ENCODE measurements around the gene NCF4.

The NCF4 gene

GRCh38 chr22:36860821-36861659, at the start of gene NCF4:
NCF4 (plus strand) TSS chr22:36861006; CDS start chr22:36861172, 166 bp downstream.
- no peak for DNase-seq

GRCh38 chr22:36811094-36811800, 49.6 kb upstream of the NCF4 start:
- DNase-seq: no peak

- DNase-seq: no peak
Observed at GRCh38 chr22:36814801-36815200, 46.0 kb upstream of the NCF4 start.

DNA sequence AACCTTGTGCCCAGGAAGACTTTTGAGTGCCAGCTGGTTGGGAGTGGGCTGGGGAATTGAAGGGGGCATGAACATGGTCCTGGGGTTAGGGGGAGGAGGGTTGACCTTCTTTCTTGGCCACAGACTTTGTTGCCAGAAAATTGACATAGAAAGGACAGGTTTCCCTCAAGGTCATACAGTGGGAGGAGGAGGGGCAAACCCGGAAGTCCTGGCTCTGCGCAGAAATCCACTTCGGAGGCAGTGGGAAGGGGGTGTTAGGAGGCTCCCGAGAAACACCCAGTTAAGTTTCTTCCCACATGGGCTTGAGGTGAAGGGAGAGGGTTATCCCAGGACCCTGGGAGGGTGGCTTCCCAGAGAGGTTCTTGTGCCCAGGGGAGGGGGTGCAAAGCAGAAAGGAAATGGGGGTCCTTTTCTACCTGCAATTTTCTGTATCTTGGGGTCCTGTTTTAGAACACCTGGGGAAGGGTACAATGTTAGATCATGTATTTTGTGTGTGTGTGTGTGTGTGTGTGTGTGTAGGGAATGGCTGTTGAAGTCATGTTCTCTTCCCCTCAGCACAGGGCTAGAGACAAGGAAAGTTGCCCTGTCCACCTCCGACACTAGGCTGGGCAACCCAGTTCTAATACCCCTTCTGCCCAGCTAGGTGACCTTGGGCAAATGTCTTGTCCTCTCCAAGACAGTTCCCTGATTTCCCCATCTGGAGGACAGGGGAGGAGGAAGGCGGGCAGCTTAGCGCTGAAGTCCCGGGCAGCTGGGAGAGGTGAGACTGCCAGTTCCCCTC, 45.1 kb upstream of the NCF4 start:
- DNase-seq: no peak

GRCh38 chr22:36816339-36816635, 44.5 kb upstream of the NCF4 start:
- DNase-seq: no peak

DNA sequence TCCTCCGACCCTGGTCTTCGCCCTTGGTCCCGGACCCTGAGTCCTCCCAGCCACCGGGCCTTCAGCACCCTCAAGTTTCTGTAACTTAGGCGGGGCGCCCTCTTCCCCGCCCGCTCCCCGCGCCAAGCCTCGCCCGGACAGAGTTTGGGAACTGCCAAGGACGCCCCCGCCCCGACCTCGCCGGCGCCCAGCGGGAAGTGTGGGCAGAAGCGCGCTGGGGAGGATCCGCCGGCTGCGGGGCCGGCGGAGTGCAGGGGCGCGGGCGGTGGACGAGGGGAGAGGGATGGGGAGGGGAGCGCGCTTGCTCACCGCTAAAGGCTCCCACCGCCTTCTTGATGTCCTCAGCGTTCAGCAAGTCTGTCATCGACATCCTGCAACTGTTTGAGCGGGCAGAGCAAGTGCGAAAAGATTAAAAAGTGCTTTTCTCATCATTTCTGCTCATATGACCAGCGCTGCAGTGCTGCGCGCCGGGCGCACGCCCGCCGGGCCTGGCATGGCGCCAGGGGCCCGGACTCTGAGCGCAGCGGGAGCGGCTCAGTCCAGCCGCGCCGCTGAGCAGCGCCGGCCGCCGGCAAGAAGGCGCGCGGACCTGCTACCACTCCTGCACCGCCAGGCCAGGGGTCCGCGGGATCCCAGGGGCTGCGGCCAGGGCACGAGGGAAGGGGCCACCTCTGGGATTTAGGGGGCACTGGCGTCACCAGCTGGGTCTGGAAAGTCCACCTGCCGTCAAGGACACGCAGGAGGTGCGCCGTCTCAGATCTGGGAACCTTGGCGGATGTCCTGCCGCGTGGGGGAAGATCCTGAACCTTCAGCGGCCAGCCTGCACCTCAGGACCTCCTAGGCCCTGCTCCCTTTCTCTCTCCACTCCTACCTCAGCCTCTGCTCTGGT, 43.9 kb upstream of the NCF4 start, which contains the start of gene PVALB:
Gene PVALB (minus strand): TSS at position 400 of the 889 bp plus-strand sequence. CDS start 30 bp downstream, at position 370.
- DNase-seq: no peak

DNA sequence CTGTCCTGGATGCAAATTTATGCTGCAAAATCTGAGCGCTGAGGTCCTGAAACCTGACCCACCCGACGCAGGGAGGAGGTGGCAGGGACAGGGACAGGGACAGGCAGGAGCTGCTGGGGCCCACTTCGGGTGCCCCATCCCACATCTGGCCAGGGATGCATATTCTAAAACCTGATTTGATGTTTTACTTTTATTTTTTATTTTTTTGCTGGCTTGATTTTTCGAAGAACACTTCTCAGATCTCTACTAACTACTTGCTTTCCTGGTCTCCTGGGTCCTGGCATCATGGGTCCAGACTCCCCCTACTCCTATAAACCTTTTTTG, 43.3 kb upstream of the NCF4 start:
- DNase-seq: no peak

- DNase-seq: no peak
Observed at GRCh38 chr22:36818010-36818642, 42.7 kb upstream of the NCF4 start.

GRCh38 chr22:36819112-36819511, 41.7 kb upstream of the NCF4 start:
- DNase-seq: no peak

DNA sequence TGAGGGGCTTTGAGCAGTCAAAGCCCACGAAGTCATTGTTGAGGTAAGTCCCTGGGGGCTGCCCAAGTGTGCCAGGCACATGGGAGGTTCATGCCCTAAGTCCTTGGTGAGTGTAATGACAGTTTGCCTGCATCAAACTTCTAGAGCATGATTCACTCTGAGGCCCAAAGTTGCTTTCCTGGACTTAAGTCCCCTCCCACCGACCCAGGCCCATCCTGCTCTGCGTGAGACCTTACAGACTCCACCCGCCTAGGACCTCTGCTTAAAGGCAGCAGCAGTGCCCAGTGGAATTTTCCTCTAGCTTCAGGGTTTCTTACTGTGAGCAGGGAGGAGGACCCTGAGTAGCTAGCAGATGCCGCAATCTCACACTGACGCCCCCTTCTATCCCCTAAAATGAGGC, 38.2 kb upstream of the NCF4 start:
- no peak for DNase-seq

GRCh38 chr22:36823186-36823839, 37.5 kb upstream of the NCF4 start:
- no peak for DNase-seq

DNA sequence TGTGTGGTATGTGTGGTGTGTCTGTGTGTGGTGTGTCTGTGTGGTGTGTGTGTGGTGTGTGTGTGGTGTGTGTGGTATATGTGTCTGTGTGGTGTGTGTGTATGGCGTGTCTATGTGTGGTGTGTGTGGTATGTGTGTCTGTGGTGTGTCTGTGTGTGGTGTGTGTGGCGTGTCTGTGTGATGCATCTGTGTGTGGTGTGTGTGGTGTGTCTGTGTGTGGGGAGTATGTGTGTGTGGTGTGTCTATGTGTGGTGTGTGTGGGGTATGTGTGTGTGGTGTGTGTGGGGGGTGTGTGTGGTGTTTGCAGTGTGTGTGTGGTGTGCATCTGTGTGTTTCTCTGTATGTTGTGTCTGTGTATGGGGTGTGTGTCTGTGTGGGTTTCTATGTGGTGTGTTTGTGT, 36.2 kb upstream of the NCF4 start:
- DNase-seq: no peak

DNA sequence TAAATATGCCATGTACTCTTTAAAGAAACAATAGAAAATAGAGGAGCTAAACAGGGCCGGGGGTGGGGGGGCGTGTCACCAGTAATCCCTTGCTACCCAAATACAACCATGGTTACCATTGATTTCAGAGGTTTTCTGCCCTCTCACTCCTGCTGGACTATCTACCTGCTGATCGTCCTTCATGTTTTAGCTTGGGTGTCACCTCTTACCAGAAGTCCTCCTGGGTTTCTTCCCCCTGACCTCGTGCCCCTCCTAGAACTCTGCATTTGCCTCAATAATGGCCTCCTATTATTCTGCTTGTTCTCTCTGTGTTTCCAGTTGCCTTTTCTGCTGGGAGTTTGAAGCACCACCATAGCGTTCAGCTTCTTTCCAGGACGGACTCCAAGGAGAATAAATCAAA, 34.5 kb upstream of the NCF4 start:
- DNase-seq: no peak

DNA sequence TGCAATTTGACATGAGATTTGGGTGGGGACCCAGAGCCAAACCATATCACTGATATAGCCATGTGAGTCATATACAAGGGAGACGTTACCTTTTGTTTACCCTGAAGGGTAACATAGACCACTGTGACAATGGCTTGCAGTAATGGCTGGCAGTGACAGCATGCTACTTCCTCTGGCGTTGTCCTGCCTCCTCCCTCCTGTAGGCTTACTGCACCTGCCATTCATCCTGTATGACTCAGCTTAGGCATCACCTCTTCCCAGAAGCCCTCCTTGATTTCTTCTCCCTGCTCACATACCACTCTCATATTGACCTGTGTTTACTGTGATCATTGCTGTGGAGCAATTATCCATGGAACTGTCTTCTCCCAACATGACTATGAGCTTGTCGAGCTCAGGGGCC, 32.0 kb upstream of the NCF4 start:
- no peak for DNase-seq

- DNase-seq: no peak
Observed at GRCh38 chr22:36829370-36830002, 31.3 kb upstream of the NCF4 start.

GRCh38 chr22:36830601-36831000, 30.2 kb upstream of the NCF4 start:
- no peak for DNase-seq

GRCh38 chr22:36831206-36831605, 29.6 kb upstream of the NCF4 start:
- DNase-seq: no peak

DNA sequence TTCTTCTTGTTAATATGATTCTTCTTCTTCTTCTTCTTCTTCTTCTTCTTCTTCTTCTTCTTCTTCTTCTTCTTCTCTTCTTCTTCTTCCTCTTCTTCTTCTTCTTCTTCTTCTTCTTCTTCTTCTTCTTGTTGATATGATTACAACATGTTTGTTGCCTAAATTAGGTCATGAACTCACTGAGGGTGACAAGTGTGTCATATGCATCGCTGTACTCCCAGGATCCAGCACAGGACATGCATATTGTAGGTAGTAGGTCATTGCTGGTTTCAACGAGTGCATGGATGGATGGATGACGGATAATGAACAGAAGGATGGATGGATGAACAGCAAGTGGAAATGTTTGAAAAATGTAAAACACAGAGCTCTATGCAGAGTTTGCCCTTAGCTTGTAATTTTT, 29.1 kb upstream of the NCF4 start:
- DNase-seq: no peak

DNA sequence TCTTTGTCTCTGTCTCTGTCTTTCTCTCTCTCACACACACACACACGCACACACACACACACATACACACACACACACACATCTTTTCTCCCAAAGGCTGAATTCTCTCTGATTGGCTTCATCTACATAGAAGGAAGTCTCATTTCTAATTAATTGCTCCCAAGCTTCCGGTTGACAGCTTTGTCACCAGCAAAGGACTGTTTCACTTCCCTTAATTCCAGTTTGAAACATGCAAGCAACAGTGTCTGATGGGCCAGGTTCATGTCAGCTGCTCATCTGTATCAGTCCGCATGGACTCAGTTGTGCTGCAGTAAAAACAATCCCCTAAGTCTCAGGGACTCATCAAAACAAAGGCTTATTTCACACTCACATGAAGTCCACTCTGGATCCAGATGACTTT, 27.7 kb upstream of the NCF4 start:
- no peak for DNase-seq

DNA sequence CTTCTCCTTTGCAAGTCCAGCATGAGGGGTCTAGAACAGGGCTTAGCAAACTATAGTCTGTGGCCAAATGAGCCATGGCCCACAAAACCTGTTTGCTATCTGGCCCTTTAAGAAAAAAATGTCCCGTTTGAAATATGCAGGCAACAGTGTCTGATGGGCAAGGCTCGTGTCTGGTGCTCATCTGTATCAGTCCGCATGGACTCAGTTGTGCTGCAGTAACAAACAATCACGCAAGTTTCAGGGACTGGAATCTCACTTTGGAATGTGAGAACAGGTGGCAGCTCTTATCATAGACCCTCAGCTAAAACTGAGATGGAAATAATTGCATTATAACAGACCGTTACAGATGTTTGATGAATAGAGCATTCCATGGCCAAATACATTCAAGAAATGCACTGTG, 24.9 kb upstream of the NCF4 start:
- DNase-seq: no peak

All from T1000 (cell line).